GM12891 (cell line): ENCODE data around the gene IL1RN.

Source experiments
- PAX5 ChIP-seq: IDR thresholded peaks from 2 replicates; pipeline ENCODE4 v1.6.1; 2011; ENCODE audit warnings: low read length, moderate library complexity, mild to moderate bottlenecking; ENCODE audit not compliant: insufficient read depth, severe bottlenecking
- POLR2A ChIP-seq: IDR thresholded peaks from 2 replicates; pipeline ENCODE4 v1.6.1; 2011; ENCODE audit warnings: low read depth, low read length, control low read depth
- POLR2AphosphoS5 ChIP-seq: IDR thresholded peaks from 2 replicates; pipeline ENCODE4 v1.6.1; 2011; ENCODE audit warnings: low read depth, low read length, control low read depth
- SPI1 ChIP-seq: IDR thresholded peaks from 2 replicates; pipeline ENCODE4 v1.6.1; 2011; ENCODE audit warnings: low read depth, low read length, control low read depth

GRCh38 chr2:113171334-113172075 lies 44.1 kb downstream of the IL1RN start:
- TF ChIP-seq POLR2AphosphoS5 (no peak), POLR2A (no peak), SPI1 (no peak), PAX5 (no peak)
